ENCODE measurements around the gene COL5A2.

COL5A2 gene

DNA sequence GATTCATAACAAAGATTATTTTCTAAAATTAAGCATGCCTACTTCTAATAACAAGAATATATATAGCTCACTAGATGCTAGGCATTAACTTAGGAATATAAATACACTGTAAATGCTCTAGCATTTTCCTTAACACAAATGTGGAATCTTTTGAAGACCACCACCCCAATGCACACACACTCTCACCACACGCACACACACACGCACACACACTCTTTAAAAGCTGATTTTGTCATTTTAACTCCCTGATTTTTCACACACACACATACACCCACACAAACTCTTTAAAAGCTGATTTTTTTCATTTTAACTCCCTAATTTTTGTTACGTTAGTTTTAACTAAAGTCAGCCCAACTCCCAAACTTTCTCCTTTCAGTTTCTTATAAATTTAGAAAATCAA is 3.0 kb downstream of the COL5A2 start:
- peak overlapping the region; percentile 89 for H3K4me3 ChIP-seq (replicated peaks; ENCODE audit: low read depth, low read length)
- TF ChIP-seq, protein P1, sequence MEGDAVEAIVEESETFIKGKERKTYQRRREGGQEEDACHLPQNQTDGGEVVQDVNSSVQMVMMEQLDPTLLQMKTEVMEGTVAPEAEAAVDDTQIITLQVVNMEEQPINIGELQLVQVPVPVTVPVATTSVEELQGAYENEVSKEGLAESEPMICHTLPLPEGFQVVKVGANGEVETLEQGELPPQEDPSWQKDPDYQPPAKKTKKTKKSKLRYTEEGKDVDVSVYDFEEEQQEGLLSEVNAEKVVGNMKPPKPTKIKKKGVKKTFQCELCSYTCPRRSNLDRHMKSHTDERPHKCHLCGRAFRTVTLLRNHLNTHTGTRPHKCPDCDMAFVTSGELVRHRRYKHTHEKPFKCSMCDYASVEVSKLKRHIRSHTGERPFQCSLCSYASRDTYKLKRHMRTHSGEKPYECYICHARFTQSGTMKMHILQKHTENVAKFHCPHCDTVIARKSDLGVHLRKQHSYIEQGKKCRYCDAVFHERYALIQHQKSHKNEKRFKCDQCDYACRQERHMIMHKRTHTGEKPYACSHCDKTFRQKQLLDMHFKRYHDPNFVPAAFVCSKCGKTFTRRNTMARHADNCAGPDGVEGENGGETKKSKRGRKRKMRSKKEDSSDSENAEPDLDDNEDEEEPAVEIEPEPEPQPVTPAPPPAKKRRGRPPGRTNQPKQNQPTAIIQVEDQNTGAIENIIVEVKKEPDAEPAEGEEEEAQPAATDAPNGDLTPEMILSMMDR (IDR thresholded peaks at IDR 0.05; ENCODE audit: low read length, missing control alignments) = no peak
- peak; percentile 25 for DNase-seq (ENCODE audit: low read depth)

- TF ChIP-seq, protein P1 (IDR thresholded peaks at IDR 0.05; ENCODE audit: low read length, missing control alignments) = no peak
- peak overlapping the region; percentile 89 for H3K4me3 ChIP-seq (replicated peaks; ENCODE audit: low read depth, low read length)
- DNase-seq (ENCODE audit: low read depth) = peak; percentile 29
Observed at GRCh38 chr2:189175869-189176433, 3.6 kb downstream of the COL5A2 start.

DNA sequence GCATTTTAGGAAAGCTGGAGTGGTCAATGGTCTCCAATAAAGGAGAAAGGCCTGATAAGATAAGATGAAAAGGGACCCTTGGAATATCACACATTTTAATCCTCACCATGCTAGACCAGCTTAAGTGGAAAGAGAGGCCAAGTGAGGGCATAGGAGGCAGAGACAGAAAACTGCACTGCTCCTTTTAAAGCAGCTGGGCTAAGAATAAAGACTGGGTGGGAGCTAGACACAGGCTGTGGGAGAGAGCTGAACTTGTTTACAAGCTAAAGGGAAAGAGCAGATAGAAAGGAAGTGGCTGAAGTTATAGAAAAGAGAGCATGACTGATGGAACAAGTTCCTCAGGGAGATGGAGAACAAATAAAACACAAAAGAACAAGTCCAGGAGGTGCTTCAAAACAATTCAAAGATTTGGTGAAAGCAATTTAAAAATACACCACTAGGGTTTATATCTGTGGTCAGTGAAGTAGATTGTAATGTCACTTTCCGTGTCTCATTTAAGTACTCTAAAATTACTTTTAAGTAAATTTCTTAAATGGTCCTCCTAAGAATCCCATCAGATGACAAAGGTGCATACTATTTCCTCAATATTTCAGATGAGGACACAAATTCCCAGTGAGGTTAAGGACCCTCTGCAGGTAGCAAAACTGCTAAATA is 7.5 kb downstream of the COL5A2 start:
- peak; percentile 35 for DNase-seq (ENCODE audit: low read depth)
- TF ChIP-seq, protein P1 (IDR thresholded peaks at IDR 0.05; ENCODE audit: low read length, missing control alignments) = peak; percentile 2
- H3K4me3 ChIP-seq (replicated peaks; ENCODE audit: low read depth, low read length) = no peak overlapping the region

GRCh38 chr2:189168856-189169499 is 10.6 kb downstream of the COL5A2 start:
- no peak overlapping the region for H3K4me3 ChIP-seq (replicated peaks; ENCODE audit: low read depth, low read length)
- DNase-seq (ENCODE audit: low read depth) = no peak
- TF ChIP-seq, protein P1 (IDR thresholded peaks at IDR 0.05; ENCODE audit: low read length, missing control alignments) = no peak

DNA sequence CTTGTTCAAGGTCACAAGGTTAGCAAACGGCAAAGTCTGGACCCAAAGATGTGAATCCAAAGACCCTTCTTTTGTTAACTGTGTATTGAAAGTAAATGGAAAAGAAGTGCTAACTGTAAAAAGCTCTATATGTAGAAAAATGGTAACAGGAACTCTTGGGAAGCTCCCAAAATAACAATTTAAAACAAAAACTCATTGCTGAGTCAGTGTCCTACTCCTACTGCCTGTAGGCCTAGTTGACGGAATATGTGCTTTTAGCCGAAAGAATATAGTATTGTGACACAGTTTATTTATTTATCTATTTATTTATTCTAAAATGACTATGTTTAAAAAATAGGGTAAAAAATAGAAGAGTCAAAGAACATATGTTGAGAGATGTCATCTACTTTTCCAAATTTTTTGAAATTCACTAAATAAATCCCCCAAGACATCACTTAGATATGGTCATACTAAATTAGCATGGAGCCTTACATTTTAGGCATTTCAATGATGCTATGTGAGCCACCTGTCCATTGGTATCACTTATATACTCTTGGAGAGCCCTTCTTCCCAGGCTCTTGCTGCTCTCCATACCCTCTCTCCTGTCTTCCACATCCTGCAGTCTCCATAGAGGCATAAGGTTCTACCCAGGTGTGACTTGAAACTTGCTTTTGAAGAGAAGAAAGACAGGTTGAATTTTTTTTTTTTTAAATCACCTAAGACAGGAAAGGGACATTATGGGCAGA is 13.7 kb downstream of the COL5A2 start:
- no peak for DNase-seq (ENCODE audit: low read depth)
- TF ChIP-seq, protein P1 (IDR thresholded peaks at IDR 0.05; ENCODE audit: low read length, missing control alignments) = no peak
- H3K4me3 ChIP-seq (replicated peaks; ENCODE audit: low read depth, low read length) = no peak overlapping the region

GRCh38 chr2:189164746-189165145 is 14.8 kb downstream of the COL5A2 start:
- peak; percentile 72 for DNase-seq (ENCODE audit: low read depth)
- TF ChIP-seq, protein P1 (IDR thresholded peaks at IDR 0.05; ENCODE audit: low read length, missing control alignments) = no peak
- H3K4me3 ChIP-seq (replicated peaks; ENCODE audit: low read depth, low read length) = no peak overlapping the region

All from fibroblast of pulmonary artery (primary cell).